MM.1S (cell line): ENCODE data around the gene LDHB.

ENCODE experiments used
- DNase-seq: peaks from one replicate; pipeline ENCODE4 v3.0.0-alpha.2; 2015
- H2AFZ ChIP-seq: fragments of 300-600 bp; sonication (generic); 2 replicates; pipeline ENCODE4 v1.6.0; 2016; ENCODE audit warnings: antibody characterized with exemption, low read length
- H3F3A ChIP-seq: fragments of 300-600 bp; sonication (generic); 2 replicates; pipeline ENCODE4 v1.6.1; 2016; ENCODE audit warnings: mild to moderate bottlenecking, antibody characterized with exemption, low read length, moderate library complexity, mixed read lengths; ENCODE audit not compliant: insufficient read depth
- H3K27ac ChIP-seq: fragments of 300-600 bp; sonication (generic); 2 replicates; pipeline ENCODE4 v1.5.1; 2016; ENCODE audit warnings: mild to moderate bottlenecking, low read length
- H3K27me3 ChIP-seq: fragments of 300-600 bp; sonication (generic); replicated peaks from 2 replicates; pipeline ENCODE4 v1.6.0; 2016; ENCODE audit warnings: low read length; ENCODE audit not compliant: insufficient read depth
- H3K36me3 ChIP-seq: fragments of 300-600 bp; sonication (generic); replicated peaks from 2 replicates; pipeline ENCODE4 v1.6.1; 2016; ENCODE audit warnings: mild to moderate bottlenecking, low read length, mixed read lengths; ENCODE audit not compliant: insufficient read depth
- H3K4me1 ChIP-seq: fragments of 300-600 bp; sonication (generic); 2 replicates; pipeline ENCODE4 v1.6.1; 2016; ENCODE audit warnings: low read length, mixed read lengths
- H3K4me2 ChIP-seq: fragments of 300-600 bp; sonication (generic); 2 replicates; pipeline ENCODE4 v1.6.0; 2016; ENCODE audit warnings: low read depth, low read length
- H3K4me3 ChIP-seq: fragments of 300-600 bp; sonication (generic); 2 replicates; pipeline ENCODE4 v1.5.1; 2016; ENCODE audit warnings: low read length, mixed read lengths
- H3K79me2 ChIP-seq: fragments of 300-600 bp; sonication (generic); 2 replicates; pipeline ENCODE4 v1.6.1; 2016; ENCODE audit warnings: mixed run types, low read length, mixed read lengths
- H3K9ac ChIP-seq: fragments of 300-600 bp; sonication (generic); 2 replicates; pipeline ENCODE4 v1.6.1; 2016; ENCODE audit warnings: low read length, mixed read lengths
- H3K9me2 ChIP-seq: fragments of 300-600 bp; sonication (generic); replicated peaks from 2 replicates; pipeline ENCODE4 v1.6.1; 2016; ENCODE audit warnings: mild to moderate bottlenecking, low read length, mixed read lengths; ENCODE audit not compliant: insufficient read depth
- H3K9me3 ChIP-seq: fragments of 300-600 bp; sonication (generic); replicated peaks from 2 replicates; pipeline ENCODE4 v1.6.1; 2016; ENCODE audit warnings: mild to moderate bottlenecking, low read length, mixed read lengths; ENCODE audit not compliant: insufficient read depth
- H4K20me1 ChIP-seq: fragments of 300-600 bp; sonication (generic); 2 replicates; pipeline ENCODE4 v1.6.1; 2016; ENCODE audit warnings: mild to moderate bottlenecking, low read length, moderate library complexity, mixed read lengths; ENCODE audit not compliant: insufficient read depth
- CTCF ChIP-seq: fragments of 300-600 bp; sonication (generic); IDR thresholded peaks from 2 replicates; pipeline ENCODE4 v1.5.1; 2016; ENCODE audit warnings: antibody characterized with exemption, low read length, mixed read lengths
- EZH2 ChIP-seq: fragments of 300-600 bp; sonication (generic); optimal IDR thresholded peaks from 2 replicates; pipeline ENCODE3; 2017; ENCODE audit warnings: low read depth, mild to moderate bottlenecking, antibody characterized with exemption, low read length, mixed read lengths
- EZH2phosphoT487 ChIP-seq: fragments of 300-600 bp; sonication (generic); IDR thresholded peaks from 2 replicates; pipeline ENCODE4 v1.6.1; 2018; ENCODE audit warnings: antibody characterized with exemption, low read length

LDHB gene

GRCh38 chr12:21614506-21614905, 43.1 kb downstream of the LDHB start:
- H3K9me2 ChIP-seq, result no peaks in the 10 kb centered on the region
- H3K79me2 ChIP-seq, result no peaks in the 10 kb centered on the region
- no peaks in the 10 kb centered on the region for H3K27me3 ChIP-seq
- H3K27ac ChIP-seq, result no peak overlapping the region
- H3K4me2 ChIP-seq, result no peak overlapping the region
- H3K4me1 ChIP-seq, result no peaks in the 10 kb centered on the region
- H4K20me1 ChIP-seq, result no peaks in the 10 kb centered on the region
- no peak overlapping the region for H3K4me3 ChIP-seq
- no peak for TF ChIP-seq EZH2
- TF ChIP-seq EZH2phosphoT487, result no peak
- no peak for TF ChIP-seq CTCF
- H3F3A ChIP-seq, result no peaks in the 10 kb centered on the region
- H3K9me3 ChIP-seq, result no peaks in the 10 kb centered on the region
- no peaks in the 10 kb centered on the region for H3K36me3 ChIP-seq
- no peak overlapping the region for H2AFZ ChIP-seq
- no peak overlapping the region for H3K9ac ChIP-seq
- no peak for DNase-seq

- Histone ChIP-seq H3K79me2 (no peaks in the 10 kb centered on the region), H4K20me1 (no peaks in the 10 kb centered on the region), H2AFZ (no peak overlapping the region), H3F3A (no peaks in the 10 kb centered on the region), H3K4me1 (no peaks in the 10 kb centered on the region), H3K36me3 (no peaks in the 10 kb centered on the region), H3K27me3 (no peaks in the 10 kb centered on the region), H3K4me2 (no peak overlapping the region), H3K9ac (no peak overlapping the region), H3K9me3 (no peaks in the 10 kb centered on the region), H3K9me2 (no peaks in the 10 kb centered on the region), H3K27ac (no peak overlapping the region), H3K4me3 (no peak overlapping the region)
- TF ChIP-seq EZH2phosphoT487 (no peak), CTCF (no peak), EZH2 (no peak)
- no peak for DNase-seq
Observed at GRCh38 chr12:21613931-21614330, 43.7 kb downstream of the LDHB start.

- TF ChIP-seq EZH2phosphoT487 (no peak), CTCF (no peak), EZH2 (no peak)
- no peaks in the 10 kb centered on the region for H3F3A ChIP-seq
- no peaks in the 10 kb centered on the region for H3K4me1 ChIP-seq
- no peaks in the 10 kb centered on the region for H3K79me2 ChIP-seq
- H3K9me3 ChIP-seq, result no peaks in the 10 kb centered on the region
- H3K4me3 ChIP-seq, result no peak overlapping the region
- DNase-seq, result no peak
- H3K4me2 ChIP-seq, result no peak overlapping the region
- H3K9ac ChIP-seq, result no peak overlapping the region
- H3K9me2 ChIP-seq, result no peaks in the 10 kb centered on the region
- no peak overlapping the region for H3K27ac ChIP-seq
- no peaks in the 10 kb centered on the region for H4K20me1 ChIP-seq
- H2AFZ ChIP-seq, result no peak overlapping the region
- H3K36me3 ChIP-seq, result no peaks in the 10 kb centered on the region
- H3K27me3 ChIP-seq, result no peaks in the 10 kb centered on the region
Observed at GRCh38 chr12:21608196-21608595, 49.4 kb downstream of the LDHB start.
